Measurements from ENCODE around the gene MEF2A.

MEF2A gene

DNA sequence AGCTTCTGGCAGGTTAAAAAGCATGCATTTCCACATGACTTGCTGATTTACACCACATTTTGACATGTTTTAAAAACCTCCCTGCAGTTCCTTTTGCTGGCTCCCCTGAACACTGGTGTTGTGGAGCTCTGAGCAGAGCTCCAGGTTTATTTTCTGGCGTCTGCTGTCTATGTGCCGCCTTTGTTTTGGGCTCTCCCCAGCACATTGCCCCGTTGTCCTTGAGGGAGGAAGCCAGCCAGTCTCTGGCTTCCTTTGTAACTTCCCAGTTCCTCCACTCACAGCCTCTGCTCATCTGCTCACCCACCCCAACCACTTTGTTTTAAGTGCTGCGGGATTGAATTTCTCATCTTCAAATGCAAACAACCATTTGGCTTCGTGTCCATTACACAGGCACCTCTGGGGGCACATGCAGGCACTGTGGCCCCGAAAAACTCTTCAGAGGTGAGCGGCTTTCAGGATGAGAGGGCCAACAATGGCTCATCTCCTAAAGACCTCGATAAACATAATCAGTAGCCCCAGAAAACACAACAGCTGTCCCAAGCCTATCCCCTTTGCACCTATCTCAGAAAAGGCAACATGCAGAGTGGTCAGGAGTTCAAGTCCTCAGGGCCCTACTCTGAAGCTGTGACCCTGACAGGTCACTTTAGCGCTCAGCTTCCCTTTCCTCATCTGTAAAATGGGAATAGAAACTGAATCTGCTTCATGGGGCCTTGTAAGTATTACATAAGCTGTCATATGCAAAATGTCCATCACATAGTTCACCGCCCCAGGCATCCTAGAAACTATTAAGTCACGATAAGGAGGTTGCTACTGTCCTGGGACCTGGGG lies 1.3 kb upstream of the MEF2A start:
- DNase-seq (ENCODE audit: low read depth in 2 of 2), result no peak

DNA sequence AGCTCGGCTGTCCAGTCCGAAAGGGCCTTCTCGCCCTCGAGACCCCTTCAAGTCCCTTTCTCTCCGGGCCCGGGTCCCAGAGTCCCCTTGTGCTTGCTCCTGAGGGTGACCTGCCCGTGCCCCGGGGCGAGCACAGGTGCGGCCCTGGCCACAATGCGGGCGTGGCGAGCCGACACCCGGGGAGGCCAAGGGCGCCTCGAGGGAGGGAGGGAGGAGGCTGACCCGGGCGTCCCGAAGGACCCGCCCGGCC lies 810 bp upstream of the MEF2A start:
- no peak for DNase-seq (ENCODE audit: low read depth in 2 of 2)

DNA sequence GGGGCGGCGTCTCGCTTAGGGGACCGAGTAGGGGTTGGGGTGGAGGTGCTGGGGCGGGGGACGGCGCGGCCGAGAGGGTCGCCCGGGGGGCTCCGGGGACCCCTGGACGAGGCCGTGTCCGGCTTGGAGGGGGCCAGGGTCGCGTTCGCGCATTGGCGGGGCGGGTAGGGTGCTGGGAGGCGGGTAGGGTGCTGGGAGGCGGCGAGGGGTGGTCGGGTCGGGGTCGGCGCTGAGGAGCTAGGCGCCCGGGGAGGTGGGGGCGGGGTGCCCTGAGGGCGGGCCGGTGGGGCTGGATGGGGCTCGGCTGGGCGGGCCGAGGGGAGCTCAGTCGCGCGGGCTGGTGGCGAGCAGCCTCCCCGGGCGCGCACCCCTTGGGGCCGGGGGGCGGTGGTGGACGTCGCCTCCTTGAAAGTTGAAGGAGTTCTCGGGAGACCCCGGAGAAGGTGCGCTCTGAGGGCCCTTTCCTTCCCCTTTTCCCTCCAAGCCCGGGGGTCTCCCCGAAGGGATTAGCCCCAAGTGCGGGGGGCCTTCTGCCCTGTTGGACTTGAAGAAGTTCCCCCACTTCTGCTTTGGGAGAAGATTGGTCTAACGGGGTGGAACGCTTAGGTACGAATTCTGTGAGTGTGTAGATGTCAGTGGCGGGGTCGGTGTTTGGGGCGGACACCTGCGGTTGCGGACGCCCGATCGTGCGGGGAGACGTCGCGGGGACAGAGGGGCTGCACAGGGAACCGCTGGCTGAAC lies 543 bp downstream of the MEF2A start:
- no peak for DNase-seq (ENCODE audit: low read depth in 2 of 2)

DNA sequence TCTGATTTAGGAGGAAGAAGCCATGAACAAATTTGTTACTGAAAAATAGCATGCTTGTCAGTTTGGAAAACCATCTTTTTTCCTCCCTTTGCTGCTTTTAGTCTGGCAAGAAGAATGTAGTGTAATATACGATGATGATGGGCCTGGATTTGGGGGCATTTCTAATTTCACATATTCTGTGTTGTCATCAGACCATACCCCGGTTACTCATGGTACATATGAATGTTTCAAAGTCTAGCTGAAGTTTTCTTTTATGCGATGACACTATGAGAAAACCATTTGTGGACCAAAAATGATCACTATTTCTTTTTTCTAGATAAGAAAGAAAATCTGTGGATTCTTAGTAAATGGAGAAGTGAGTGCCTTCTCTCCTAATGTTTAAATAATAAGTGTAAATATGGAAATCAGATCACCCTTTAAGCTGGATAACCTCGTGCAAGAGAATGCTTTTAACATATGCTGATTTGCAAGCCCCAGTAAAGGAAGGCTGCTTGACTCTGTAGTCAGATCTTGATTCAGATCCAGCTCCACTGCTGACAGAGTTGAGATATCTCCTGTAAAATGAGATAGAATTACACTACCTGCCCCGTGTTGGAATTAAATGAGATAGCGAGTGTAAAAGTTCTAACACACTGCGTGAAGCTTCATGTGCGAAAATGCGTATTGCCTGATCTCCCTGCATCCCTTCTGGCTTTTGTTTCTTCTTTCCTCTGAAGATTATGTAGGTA lies 3.0 kb downstream of the MEF2A start:
- no peak for DNase-seq (ENCODE audit: low read depth in 2 of 2)

DNA sequence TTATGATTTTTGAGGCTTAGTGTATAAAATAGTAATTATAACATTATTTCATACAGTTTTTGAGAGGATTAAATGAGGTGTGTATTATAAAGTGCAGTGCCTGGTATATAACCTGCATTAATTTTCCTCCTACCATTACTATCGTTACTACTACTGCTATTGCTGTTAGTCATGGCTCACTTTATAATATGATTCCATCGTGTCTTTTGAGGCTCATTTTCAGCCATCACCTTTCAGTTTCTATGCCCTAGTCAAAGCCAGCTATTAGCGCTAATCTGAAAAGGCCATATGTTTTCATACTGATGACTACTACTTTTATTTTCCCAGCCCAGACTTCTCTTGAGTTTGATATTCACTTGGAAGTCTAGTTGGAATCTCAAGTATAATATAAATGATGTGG lies 5.5 kb downstream of the MEF2A start:
- DNase-seq (ENCODE audit: low read depth in 2 of 2), result no peak

DNA sequence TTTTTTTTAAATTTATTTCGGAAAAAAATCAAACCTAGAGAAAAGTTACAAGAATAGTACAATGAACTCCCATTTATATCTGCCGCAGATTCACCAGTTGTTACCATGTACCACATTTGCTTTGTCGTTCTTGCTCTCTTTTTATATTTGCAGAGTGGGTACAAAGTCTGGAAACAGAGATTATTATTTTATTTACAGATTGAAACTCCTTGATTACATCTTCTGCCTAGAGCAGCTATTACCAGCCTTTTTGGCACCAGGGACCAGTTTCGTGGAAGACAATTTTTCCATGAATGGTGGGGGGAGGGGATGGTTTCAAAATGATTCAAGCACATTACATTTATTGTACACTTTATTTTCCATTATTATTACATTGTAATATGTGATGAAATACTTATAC lies 8.3 kb downstream of the MEF2A start:
- no peak for DNase-seq (ENCODE audit: low read depth in 2 of 2)

DNA sequence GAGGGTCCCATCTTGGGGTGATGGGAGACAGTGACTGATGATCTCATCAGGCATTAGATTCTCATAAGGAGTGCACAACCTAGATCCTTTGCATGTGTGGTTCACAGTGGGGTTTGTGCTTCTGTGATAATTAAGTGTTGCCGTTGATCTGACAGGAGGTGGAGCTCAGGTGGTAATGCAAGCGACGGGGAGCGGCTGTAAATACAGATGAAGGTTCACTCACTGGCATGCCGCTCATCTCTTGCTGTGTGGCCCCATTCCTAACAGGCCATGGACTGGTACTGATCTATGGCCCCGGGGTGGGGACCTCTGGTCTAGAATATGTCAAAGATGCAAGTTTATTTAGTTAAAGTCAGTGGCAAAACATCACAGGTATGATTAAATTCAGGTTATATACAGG lies 8.7 kb downstream of the MEF2A start:
- DNase-seq (ENCODE audit: low read depth in 2 of 2), result no peak

DNA sequence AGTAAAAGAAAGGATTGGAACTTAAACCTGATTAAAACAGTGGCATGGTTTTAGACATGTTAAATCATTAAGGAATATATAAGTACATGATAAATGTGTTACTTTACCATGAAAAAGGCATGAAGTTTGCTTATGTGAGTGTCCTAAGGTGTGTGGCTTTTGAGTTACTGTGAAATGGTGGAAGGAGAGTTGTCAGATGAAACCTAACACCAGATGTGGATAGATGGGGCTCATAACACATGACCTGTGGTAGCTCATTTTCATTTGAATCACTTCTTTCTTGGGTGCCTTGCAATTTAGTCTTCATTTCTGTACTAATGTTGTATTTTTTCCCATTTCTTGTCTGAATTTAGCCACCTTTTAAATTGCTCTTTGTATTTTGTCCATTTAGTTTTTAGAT lies 13.0 kb downstream of the MEF2A start:
- DNase-seq (ENCODE audit: low read depth in 2 of 2), result no peak

DNA sequence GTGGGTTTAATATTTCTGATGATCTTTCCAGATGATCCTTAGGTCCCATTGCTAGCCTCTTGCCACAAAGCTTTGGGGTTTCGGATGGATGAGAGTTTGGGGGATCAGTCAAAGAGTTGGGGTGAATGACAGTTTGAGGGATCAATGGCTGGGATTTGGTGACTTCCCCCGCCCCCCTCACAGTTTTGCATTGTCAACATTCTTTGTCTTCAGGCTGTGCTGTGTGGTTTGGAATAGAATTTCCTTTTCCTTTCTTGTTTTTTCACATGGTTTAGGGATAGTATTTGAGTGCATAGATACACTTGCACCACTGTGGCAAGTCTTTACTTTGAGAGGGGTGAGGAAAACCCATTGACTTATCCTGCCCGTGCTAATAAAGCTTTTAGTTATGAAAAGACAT lies 14.3 kb downstream of the MEF2A start:
- DNase-seq (ENCODE audit: low read depth in 2 of 2), result no peak

DNA sequence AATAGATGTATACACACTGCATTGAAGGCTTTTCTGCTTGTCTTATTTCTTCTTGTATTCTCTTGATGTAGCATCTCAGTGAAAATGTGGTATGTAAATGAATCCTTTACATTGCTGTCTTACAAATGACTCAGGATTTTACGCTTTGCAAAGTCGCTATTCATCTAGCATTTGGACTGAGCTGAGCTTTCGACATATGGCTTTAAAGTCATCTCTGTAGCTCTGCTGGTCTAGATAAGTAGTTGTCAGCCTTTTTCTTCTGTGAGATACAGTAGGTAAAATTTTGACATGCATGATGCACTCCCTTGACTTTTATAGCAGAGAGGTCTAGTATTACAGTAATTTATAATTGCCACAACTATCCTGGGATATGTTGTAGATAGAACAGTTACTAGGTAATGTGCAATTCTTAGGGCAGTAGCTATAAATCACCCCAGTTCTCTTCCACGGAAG lies 16.8 kb downstream of the MEF2A start:
- no peak for DNase-seq (ENCODE audit: low read depth in 2 of 2)

DNA sequence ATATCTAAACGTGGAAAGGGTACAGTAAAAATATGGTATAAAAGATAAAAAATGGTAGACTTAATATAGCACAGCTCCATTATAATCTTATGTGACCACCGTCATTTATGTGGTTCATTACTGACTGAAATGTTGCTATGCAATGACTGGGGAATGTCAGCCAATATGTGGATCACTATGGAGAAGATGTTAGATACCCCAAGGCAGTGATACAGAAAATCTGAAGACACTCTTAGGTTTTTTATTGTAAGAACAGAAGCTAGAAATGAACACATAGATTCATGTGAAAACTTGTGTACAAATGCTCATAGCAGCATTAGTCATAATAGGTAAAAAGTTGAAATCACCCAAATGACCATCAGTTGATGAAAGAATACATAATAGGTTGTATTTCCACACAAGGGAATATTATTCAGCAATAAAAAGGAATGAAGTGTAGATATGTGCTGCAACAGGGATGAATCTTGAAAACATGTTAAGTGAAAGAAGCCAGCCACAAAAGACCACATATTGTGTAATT lies 18.4 kb downstream of the MEF2A start:
- no peak for DNase-seq (ENCODE audit: low read depth in 2 of 2)

DNA sequence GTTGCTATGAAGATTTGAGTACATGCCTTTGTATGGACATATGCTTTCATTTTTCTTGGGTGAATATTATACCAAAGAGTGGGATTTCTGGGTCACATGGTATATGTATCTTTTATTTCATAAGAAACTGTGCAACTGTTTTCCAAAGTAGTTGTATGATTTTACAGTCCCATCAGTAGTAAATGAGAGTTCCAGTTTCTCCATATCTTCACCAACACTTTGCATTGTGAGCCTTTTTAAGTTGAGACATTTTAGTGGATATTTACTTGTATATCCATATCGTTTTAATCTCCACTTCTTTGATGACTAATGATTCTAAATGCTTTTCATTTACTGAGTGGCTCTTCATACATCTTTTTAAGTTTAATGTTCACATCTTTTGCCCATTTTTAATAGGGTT lies 20.3 kb downstream of the MEF2A start:
- DNase-seq (ENCODE audit: low read depth in 2 of 2), result no peak

DNA sequence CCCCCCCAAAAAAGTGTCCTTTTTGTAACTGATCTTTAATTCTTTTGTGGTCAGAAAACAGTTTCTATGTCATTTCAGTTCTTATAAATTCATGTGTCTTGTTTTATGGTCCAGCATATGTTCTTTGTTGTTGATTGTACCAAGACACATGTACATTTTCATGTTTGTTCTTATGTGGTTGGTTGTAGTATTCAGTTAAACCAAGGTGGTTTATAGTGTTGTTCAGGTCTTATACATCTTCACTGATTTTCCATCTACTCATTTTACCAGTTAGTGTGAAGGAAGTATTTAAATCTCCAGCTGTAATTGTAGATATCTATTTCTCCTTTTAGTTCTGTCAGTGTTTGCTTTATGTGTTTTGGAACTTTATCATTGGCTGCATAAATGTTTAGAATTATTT lies 24.0 kb downstream of the MEF2A start:
- no peak for DNase-seq (ENCODE audit: low read depth in 2 of 2)

DNA sequence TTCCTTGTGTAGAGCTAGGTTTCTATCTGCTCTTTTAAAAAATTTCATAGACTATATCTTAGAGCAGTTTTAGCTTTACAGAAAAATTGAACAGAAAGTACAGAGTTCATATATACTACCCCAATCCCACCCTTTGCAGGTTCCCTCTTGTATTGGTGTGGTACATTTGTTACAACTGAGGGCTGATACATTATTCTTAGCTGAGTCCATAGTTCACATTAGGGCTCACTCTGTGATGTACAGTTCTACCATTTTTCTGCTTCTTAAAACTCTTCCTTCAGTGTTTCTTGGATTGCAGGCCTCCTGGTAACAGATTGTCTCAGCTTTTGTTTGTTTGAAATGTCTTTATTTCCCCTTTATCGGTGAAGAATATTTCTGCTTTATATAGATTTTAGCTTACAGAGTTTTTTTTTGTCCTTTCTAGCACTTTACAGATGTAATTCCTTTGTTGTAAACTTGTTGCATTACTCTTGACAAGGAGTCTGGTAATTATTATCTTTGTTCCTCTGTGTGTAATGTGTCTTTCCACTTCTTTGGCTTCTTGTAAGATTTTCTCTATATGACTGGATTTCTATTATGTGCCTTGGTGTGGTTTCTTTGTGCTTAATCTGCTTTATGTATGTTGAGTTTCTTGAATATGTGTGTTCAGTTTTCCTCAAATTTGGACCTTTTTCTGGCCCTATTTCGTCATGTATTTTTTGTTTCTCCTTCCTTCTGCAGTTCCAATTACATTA lies 25.3 kb downstream of the MEF2A start:
- DNase-seq (ENCODE audit: low read depth in 2 of 2), result no peak

DNA sequence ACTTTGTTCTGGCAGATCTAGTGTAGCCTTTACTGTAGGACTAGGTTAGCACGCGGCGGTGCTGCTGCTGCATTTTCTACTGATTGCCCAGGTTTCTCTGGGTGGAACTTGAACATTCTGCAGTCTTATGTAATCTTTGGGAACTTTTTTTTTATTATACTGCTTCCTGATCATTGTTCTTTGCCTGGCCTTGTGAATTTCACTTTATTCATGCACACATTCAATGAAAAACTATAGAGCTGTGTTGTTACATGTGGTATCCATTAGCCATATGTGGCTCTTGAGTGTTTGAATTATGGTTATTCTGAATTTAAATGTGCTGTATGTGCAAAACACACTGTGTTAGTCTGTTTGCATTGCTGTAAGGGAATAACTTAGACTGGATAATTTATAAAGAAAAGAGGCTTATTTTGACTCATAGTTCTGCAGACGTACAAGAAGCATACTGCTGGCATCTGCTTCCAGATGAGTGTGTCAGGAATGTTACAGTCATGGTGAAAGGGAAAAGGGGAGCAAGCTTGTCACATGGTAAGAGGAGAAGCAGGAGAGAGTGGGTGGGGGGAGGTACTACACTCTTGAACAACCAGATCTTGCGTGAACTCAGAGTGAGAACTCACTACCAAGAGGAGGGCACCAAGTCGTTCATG lies 26.5 kb downstream of the MEF2A start:
- DNase-seq (ENCODE audit: low read depth in 2 of 2), result no peak

DNA sequence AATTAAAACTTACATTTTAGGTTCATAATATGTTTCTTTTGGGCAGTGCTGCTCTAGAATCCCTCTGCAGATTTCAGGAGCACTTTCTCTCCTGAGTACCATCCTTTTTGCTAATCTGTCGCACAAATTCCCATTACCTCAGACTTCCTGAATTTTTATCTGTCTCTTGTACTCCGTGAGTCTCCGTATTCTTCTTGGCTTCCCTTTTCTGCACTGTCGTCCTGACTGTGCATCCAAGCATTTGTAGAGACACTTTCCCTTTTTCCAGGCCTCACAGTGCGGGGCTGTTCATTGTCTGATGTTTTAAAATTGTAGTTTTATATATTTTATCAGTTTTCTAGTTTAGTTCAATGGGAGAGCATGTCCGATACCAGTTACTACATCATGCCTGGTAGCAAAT lies 27.3 kb downstream of the MEF2A start:
- no peak for DNase-seq (ENCODE audit: low read depth in 2 of 2)

DNA sequence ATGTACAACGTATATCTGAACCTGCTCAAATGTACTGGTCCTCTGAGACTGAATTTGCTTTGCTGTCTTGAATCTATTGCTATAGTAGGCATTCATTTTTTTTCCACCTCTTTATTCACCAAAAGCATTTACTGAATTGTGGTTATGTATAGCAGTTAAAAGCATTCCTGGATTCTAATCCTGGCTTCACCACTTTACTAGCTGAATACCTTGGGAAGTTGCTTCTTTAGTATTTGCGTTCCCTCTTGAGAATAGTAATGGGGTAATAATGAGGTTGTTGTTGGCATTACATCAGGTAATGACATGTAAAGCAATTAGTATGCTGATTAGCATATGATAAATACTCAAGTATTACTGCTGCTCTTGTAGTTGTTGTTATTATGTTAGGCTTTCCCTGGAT lies 29.1 kb downstream of the MEF2A start:
- no peak for DNase-seq (ENCODE audit: low read depth in 2 of 2)

DNA sequence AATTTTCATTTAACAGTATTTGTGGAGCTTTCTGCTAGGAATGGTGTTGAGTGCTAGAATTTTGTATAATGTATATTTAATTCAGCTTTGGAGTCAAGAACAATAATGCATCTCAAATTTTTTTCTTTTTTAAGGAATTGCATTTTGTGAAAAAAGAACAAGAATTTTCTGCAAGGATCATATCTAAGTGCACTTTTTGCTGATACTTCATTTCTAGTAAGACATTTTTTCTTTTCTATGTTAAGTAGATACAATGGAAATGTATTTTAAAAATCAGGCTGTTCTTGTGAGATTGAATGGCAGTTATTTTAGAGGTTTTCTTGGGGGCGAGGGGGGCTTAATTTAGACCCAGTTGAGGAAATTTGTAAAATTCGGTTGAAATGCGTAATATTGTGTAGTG lies 32.5 kb downstream of the MEF2A start:
- DNase-seq (ENCODE audit: low read depth in 2 of 2), result no peak

DNA sequence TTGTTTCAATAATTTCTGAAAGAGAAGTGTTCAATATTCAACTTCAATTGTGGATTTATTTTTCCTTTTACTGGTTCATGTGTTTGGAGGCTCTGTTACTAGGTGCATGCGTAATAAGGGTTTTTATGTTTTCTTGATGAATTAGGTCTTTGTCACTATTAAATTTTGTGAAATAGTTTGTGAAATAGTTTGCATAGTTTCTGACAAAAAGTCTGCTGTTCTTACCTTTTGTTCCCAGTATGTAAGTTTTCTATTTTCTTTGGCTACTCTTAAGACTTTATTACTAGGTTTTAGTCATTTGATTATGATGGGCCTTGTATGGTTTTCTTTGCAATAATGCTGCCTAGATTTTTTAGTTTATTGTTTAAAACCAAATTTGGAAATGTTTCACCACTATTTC lies 38.0 kb downstream of the MEF2A start:
- no peak for DNase-seq (ENCODE audit: low read depth in 2 of 2)

DNA sequence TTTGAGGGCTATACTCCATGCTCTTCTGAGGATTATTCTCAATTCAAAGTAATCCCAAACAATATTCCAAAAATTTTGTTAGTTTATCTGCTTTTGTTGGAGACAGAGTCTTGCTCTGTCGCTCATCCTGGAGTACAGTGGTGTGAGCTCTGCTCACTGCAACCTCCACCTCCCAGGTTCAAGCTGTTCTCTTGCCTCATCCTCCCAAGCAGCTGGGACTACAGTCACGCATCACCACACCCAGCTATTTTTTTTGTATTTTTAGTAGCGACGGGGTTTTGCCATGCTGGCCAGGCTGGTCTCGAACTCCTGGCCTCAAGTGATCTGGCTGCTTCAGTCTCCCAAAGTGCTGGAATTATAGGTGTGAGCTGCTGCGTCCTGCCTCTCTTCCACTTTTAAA lies 39.1 kb downstream of the MEF2A start:
- DNase-seq (ENCODE audit: low read depth in 2 of 2), result no peak

DNA sequence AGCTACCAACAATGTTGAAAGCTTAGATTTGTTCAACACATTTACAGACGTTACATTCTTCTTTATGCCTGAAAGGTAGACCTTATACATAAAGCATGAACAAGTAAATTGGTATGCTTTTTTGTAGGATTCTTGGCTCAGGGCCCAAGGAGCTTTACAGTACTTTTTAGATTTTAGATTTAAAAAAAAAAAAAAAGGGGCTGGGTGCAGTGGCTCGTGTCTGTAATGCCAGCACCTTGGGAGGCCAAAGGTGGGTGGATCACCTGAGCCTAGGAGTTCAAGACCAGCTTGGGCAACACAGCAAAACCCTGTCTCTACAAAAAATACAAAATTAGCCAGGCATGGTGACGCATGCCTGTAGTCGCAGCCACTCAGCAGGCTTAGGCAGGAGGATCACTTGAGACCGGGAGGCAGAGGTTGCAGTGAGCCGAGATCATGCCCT lies 39.7 kb downstream of the MEF2A start:
- no peak for DNase-seq (ENCODE audit: low read depth in 2 of 2)

DNA sequence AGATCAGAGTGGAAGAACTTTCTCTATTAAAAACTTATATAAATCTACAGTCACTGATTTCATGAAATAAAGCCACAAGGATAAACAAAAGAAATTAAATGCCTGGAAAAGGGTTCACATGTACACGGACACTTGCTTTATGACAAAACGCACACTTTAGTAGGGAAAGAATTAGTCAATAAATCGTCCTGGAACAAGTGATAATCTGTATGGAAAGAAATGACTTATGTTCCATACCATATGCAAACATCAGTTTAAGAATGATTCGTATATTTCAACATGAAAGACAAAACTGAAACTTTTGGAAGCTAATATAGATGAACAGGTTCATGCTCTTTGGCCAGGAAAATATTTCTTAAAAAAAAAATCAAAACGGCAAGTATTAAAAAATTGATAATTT lies 40.2 kb downstream of the MEF2A start:
- DNase-seq (ENCODE audit: low read depth in 2 of 2), result no peak
